Measurements from ENCODE around the gene TTC21A.

- TF ChIP-seq CTCF (IDR thresholded peaks at IDR 0.05 in 4 of 5, conservative IDR thresholded peaks at IDR 0.05 in 1 of 5) (no peak), POLR2A (IDR thresholded peaks at IDR 0.05) (no peak)
These were observed 40.4 kb downstream of the TTC21A start for GRCh38 chr3:39147711-39148434.
